IMR-90 (cell line): ENCODE measurements around the gene UGGT2. TPM values are rescaled to one million over a fixed set of nuclear protein-coding genes. Genes with fewer than 3 reads are reported as not detected.

Experiments used
- ATAC-seq: fragments of 200-7000 bp; cut with Tn5 transposase; 2 replicates; pipeline ENCODE4 v1.9.1; 2020; ENCODE audit warnings: low read depth, mild to moderate bottlenecking, moderate library complexity
- BruUV-seq: library from RNA; stranded (reverse); fragments of 400-500 nt; replicated peaks from 2 replicates; lab custom pipeline; 2021; lab: Mats Ljungman, UMichigan
- CTCF ChIA-PET: fragments of 300-600 bp; formaldehyde crosslinking; extraction: SDS; loops from one replicate; lab custom pipeline; 2021; ENCODE audit warnings: antibody characterized with exemption; lab: Yijun Ruan, JAX
- POLR2A ChIA-PET: fragments of 300-600 bp; sonication (Branson Sonifier 250); formaldehyde crosslinking; loops from one replicate; lab custom pipeline; 2022; ENCODE audit warnings: antibody characterized with exemption; ENCODE audit not compliant: unreplicated experiment; lab: Charles Lee
- DNase-seq: peaks from one replicate; pipeline ENCODE4 v3.0.0; 2013
- H2AFZ ChIP-seq: replicated peaks from 2 replicates; pipeline ENCODE3; 2013; ENCODE audit warnings: low read length, mild to moderate bottlenecking; ENCODE audit not compliant: poor library complexity
- H2AK5ac ChIP-seq: 2 replicates; pipeline ENCODE4 v1.6.1; 2013; ENCODE audit warnings: low read depth, low read length, inconsistent platforms
- H2AK9ac ChIP-seq: replicated peaks from 2 replicates; pipeline ENCODE3; 2013; ENCODE audit warnings: mild to moderate bottlenecking, low read depth, low read length, moderate library complexity; ENCODE audit not compliant: poor library complexity
- H2BK120ac ChIP-seq: 2 replicates; pipeline ENCODE4 v1.6.1; 2013; ENCODE audit warnings: low read depth, low read length, inconsistent platforms
- H2BK15ac ChIP-seq: 3 replicates; pipeline ENCODE4 v1.6.1; 2013; ENCODE audit warnings: low read depth, low read length, inconsistent platforms
- H2BK20ac ChIP-seq: 2 replicates; pipeline ENCODE4 v1.6.1; 2013; ENCODE audit warnings: low read depth, mild to moderate bottlenecking, inconsistent platforms, low read length, moderate library complexity
- H2BK5ac ChIP-seq: 2 replicates; pipeline ENCODE4 v1.6.1; 2013; ENCODE audit warnings: mild to moderate bottlenecking, low read depth, low read length, inconsistent platforms; ENCODE audit not compliant: poor library complexity, severe bottlenecking
- H3K14ac ChIP-seq: replicated peaks from 2 replicates; pipeline ENCODE4 v1.6.1; 2013; ENCODE audit warnings: low read depth, low read length, inconsistent platforms
- H3K18ac ChIP-seq: 2 replicates; pipeline ENCODE4 v1.6.1; 2013; ENCODE audit warnings: low read depth, low read length, control low read depth
- H3K23ac ChIP-seq: 2 replicates; pipeline ENCODE4 v1.6.1; 2013; ENCODE audit warnings: low read depth, low read length, inconsistent platforms
- H3K27ac ChIP-seq: 2 replicates; pipeline ENCODE4 v1.5.1; 2013; ENCODE audit warnings: mild to moderate bottlenecking, control low read depth, low read length; ENCODE audit not compliant: insufficient read depth
- H3K27me3 ChIP-seq: 2 replicates; pipeline ENCODE4 v1.6.1; 2013; ENCODE audit warnings: low read length; ENCODE audit not compliant: control insufficient read depth, insufficient read depth
- H3K36me3 ChIP-seq: 2 replicates; pipeline ENCODE4 v1.6.1; 2013; ENCODE audit warnings: low read length, mixed read lengths; ENCODE audit not compliant: control insufficient read depth, insufficient read depth
- H3K4ac ChIP-seq: 2 replicates; pipeline ENCODE4 v1.6.1; 2013; ENCODE audit warnings: low read depth, low read length, inconsistent platforms
- H3K4me1 ChIP-seq: 2 replicates; pipeline ENCODE4 v1.6.1; 2013; ENCODE audit warnings: low read length, mixed read lengths; ENCODE audit not compliant: control insufficient read depth, insufficient read depth
- H3K4me2 ChIP-seq: 2 replicates; pipeline ENCODE4 v1.6.1; 2013; ENCODE audit warnings: low read depth, mild to moderate bottlenecking, control low read depth, low read length, moderate library complexity
- H3K4me3 ChIP-seq: 2 replicates; pipeline ENCODE4 v1.5.1; 2013; ENCODE audit warnings: low read depth, mild to moderate bottlenecking, control low read depth, low read length, moderate library complexity; ENCODE audit not compliant: insufficient read depth
- H3K56ac ChIP-seq: 2 replicates; pipeline ENCODE4 v1.6.1; 2013; ENCODE audit warnings: low read length, inconsistent platforms; ENCODE audit not compliant: insufficient read depth; ENCODE audit errors: extremely low read depth
- H3K79me1 ChIP-seq, 2 experiments: 2 replicates each; pipeline ENCODE4 v1.6.1; 2013; ENCODE audit warnings: low read length in 2 of 2, inconsistent platforms in 1 of 2, low read depth in 1 of 2
- H3K9ac ChIP-seq: 2 replicates; pipeline ENCODE4 v1.6.1; 2013; ENCODE audit warnings: low read depth, low read length, control low read depth
- H3K9me1 ChIP-seq: 2 replicates; pipeline ENCODE4 v1.6.1; 2013; ENCODE audit warnings: low read length, inconsistent platforms; ENCODE audit not compliant: insufficient read depth
- H3K9me3 ChIP-seq: 2 replicates; pipeline ENCODE4 v1.6.1; 2013; ENCODE audit warnings: low read length; ENCODE audit not compliant: control insufficient read depth, insufficient read depth
- H4K20me1 ChIP-seq: 2 replicates; pipeline ENCODE4 v1.6.1; 2013; ENCODE audit warnings: low read length, inconsistent platforms; ENCODE audit not compliant: insufficient read depth
- H4K5ac ChIP-seq: 2 replicates; pipeline ENCODE4 v1.6.1; 2013; ENCODE audit warnings: mild to moderate bottlenecking, low read depth, low read length, control low read depth
- H4K8ac ChIP-seq, 2 experiments: 2 replicates each; pipeline ENCODE4 v1.6.1; 2013; ENCODE audit warnings: low read depth in 2 of 2, low read length in 2 of 2, control low read depth in 1 of 2, inconsistent platforms in 1 of 2
- H4K91ac ChIP-seq: 2 replicates; pipeline ENCODE4 v1.6.1; 2013; ENCODE audit warnings: low read depth, low read length, inconsistent platforms; ENCODE audit not compliant: insufficient read depth
- BHLHE40 ChIP-seq: fragments of 150-350 bp; IDR thresholded peaks from 2 replicates; pipeline ENCODE4 v1.6.1; 2016; ENCODE audit warnings: mild to moderate bottlenecking, low read depth, low read length
- CEBPB ChIP-seq: IDR thresholded peaks from 2 replicates; pipeline ENCODE4 v1.6.1; 2012; ENCODE audit warnings: low read depth, low read length, improper control_type of control experiment
- CHD1 ChIP-seq: IDR thresholded peaks from 2 replicates; pipeline ENCODE4 v1.6.1; 2012; ENCODE audit warnings: low read depth, low read length, improper control_type of control experiment
- POLR2A ChIP-seq: IDR thresholded peaks from 2 replicates; pipeline ENCODE4 v1.6.1; 2012; ENCODE audit warnings: mild to moderate bottlenecking, low read depth, low read length
- RAD21 ChIP-seq: IDR thresholded peaks from 2 replicates; pipeline ENCODE4 v1.6.1; 2012; ENCODE audit warnings: low read length, improper control_type of control experiment
- SMC3 ChIP-seq: fragments of 150-350 bp; IDR thresholded peaks from 2 replicates; pipeline ENCODE4 v1.6.1; 2016; ENCODE audit warnings: low read depth, mild to moderate bottlenecking, antibody characterized with exemption, low read length, moderate library complexity
- WGBS, 2 experiments: methylation state at CpG; one replicate each; pipeline versions ENCODE4 v1.1.5 to v1.1.7; 2013; ENCODE audit warnings: missing lambda C conversion rate in 2 of 2; ENCODE audit not compliant: insufficient read length in 1 of 2; ENCODE audit errors: extremely low coverage in 2 of 2; 5-methylcytosine and 5-hydroxymethylcytosine counted together
- dilution Hi-C: fragments of 300-500 bp; cut with HindIII; formaldehyde crosslinking; loops from one replicate; pipeline ENCODE4 v1.14.3; 2018; ENCODE audit warnings: low sequenced_read_pairs; ENCODE audit not compliant: unreplicated experiment
- in situ Hi-C: fragments of 300-500 bp; cut with MboI; formaldehyde crosslinking; loops from 3 replicates; pipeline ENCODE4 v1.14.3; 2019; ENCODE audit warnings: low sequenced_read_pairs, inconsistent platforms, mixed read lengths
- intact Hi-C: fragments of 100-400 bp; cut with micrococcal nuclease; formaldehyde crosslinking; loops from 2 replicates; pipeline ENCODE4 v1.10.0; 2022
- polyA plus RNA-seq, 3 experiments: library from polyadenylated mRNA; depleted of rRNA; stranded (reverse); fragments of >200 nt; gene quantifications; 2 replicates each; pipeline ENCODE4 v1.2.3, GENCODE V29; 2012; ENCODE audit warnings: low replicate concordance in 1 of 3
- total RNA-seq: library from RNA; depleted of rRNA; stranded (reverse); fragments of >200 nt; gene quantifications from 2 replicates; pipeline ENCODE4 v1.2.3, GENCODE V29; 2012

UGGT2 gene
- total and polyA plus RNA-seq, 2 of the 4 experiments (the other 2 are of a cell fraction) = 21.4 to 40.1 TPM

DNA sequence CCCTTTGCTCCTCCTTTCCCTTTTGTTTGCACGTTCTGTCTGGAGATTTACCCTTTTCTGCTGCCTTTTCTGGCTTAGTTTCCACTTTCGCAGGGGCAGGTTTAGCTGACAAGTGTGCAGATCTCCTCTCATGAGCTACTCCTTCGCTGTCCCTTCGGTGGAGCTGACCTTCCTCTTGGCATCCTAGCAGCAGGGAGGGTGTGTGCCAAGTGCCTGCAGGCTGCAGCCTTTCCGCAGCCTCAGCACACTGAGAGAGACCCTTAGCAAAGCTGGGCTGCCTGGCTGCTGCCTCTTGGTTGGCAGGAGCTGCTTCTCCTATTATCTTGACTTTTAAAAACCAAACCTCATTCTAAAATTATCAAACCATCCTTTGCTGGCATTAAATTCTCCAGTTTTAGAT is 243.8 kb downstream of the UGGT2 start:
- WGBS, 2 experiments = 100% methylated on average over 1 of the region's 5 CpGs; no CpG with 5 or more reads in 1 of the 2 experiments
- CTCF ChIA-PET = interaction anchor here (1.0 kb wide), 1 partner anchor 10 kb away, joined by 3 read pairs; no protein-coding TSS in a partner anchor

More for the DNA sequence above, 243.8 kb downstream of the UGGT2 start:
- H4K91ac ChIP-seq = no peak overlapping the region
- no peak overlapping the region for H2AK9ac ChIP-seq
- peaks cover 6% of the 10 kb centered on the region; the same call in 1 of the 2 replicates for H3K36me3 ChIP-seq
- DNase-seq (no peak), ATAC-seq (no peak)
- intact Hi-C loops (no loop called here), in situ Hi-C loops (no loop called here), dilution Hi-C loops (no loop called here)
- H4K8ac ChIP-seq = no peak overlapping the region
- TF ChIP-seq POLR2A (no peak), SMC3 (no peak), RAD21 (no peak), CEBPB (no peak), BHLHE40 (no peak), CHD1 (no peak)
- H2BK20ac ChIP-seq = no peak overlapping the region
- no peak overlapping the region for H3K4me3 ChIP-seq
- H3K9me1 ChIP-seq = no peaks in the 10 kb centered on the region; the same call in 1 of the 2 replicates
- H2AK5ac ChIP-seq = no peak overlapping the region
- H3K27me3 ChIP-seq = no peaks in the 10 kb centered on the region
- no peak overlapping the region for H3K9ac ChIP-seq
- no peak overlapping the region for H4K5ac ChIP-seq
- H3K79me1 ChIP-seq = no peaks in the 10 kb centered on the region
- no peak overlapping the region for H3K27ac ChIP-seq
- H3K23ac ChIP-seq = no peak overlapping the region
- no peak overlapping the region for H3K4me2 ChIP-seq
- H2AFZ ChIP-seq = no peak overlapping the region
- no peak overlapping the region for H3K4ac ChIP-seq
- no peaks in the 10 kb centered on the region for H3K4me1 ChIP-seq
- no peak overlapping the region for H2BK120ac ChIP-seq
- no peak overlapping the region for H2BK15ac ChIP-seq
- H3K56ac ChIP-seq = no peak overlapping the region
- no peak overlapping the region for H2BK5ac ChIP-seq
- no TSS peak for BruUV-seq
- POLR2A ChIA-PET = no interaction called here
- peaks cover 2% of the 10 kb centered on the region for H3K9me3 ChIP-seq
- no peaks in the 10 kb centered on the region for H4K20me1 ChIP-seq
- H3K18ac ChIP-seq = no peak overlapping the region
- no peak overlapping the region for H3K14ac ChIP-seq
